SK-N-MC (cell line): ENCODE data around the gene WARS2.

ENCODE experiments used
- DNase-seq: peaks from one replicate; pipeline ENCODE4 v3.0.0-alpha.2; 2011; ENCODE audit warnings: low read depth, low spot score
- H3K27ac ChIP-seq: fragments of 200-600 bp; sonication (generic); 2 replicates; pipeline ENCODE4 v1.5.1; 2016; ENCODE audit warnings: mixed run types
- H3K36me3 ChIP-seq: fragments of 200-600 bp; sonication (generic); 2 replicates; pipeline ENCODE4 v1.6.1; 2017; ENCODE audit warnings: antibody characterized with exemption, low read length, mixed read lengths; ENCODE audit not compliant: insufficient read depth
- H3K4me3 ChIP-seq: fragments of 200-600 bp; sonication (generic); 2 replicates; pipeline ENCODE4 v1.5.1; 2016
- H3K9ac ChIP-seq: fragments of 200-600 bp; sonication (generic); 2 replicates; pipeline ENCODE4 v1.8.0; 2017; ENCODE audit warnings: mixed run types, mixed read lengths; ENCODE audit not compliant: insufficient read length
- H3K9me3 ChIP-seq: fragments of 200-600 bp; sonication (generic); 2 replicates; pipeline ENCODE4 v1.6.1; 2017; ENCODE audit warnings: low read depth, mild to moderate bottlenecking, antibody characterized with exemption, low read length, moderate library complexity, mixed read lengths
- EZH2 ChIP-seq: fragments of 200-600 bp; sonication (generic); IDR thresholded peaks from one replicate; pipeline ENCODE4 v1.6.1; 2017; ENCODE audit warnings: antibody characterized with exemption
- FOXP2 ChIP-seq: optimal IDR thresholded peaks from 2 replicates; pipeline ENCODE3; 2011; ENCODE audit warnings: mild to moderate bottlenecking, moderate library complexity; ENCODE audit not compliant: insufficient read depth; ENCODE audit errors: extremely low read length, control extremely low read depth
- POLR2AphosphoS5 ChIP-seq: IDR thresholded peaks from 2 replicates; pipeline ENCODE4 v1.6.1; 2012; ENCODE audit warnings: mild to moderate bottlenecking, low read depth, low read length, borderline replicate concordance

Gene WARS2

GRCh38 chr1:118992237-118992825 is 148.1 kb downstream of the WARS2 start:
- no peak overlapping the region for H3K4me3 ChIP-seq
- H3K9me3 ChIP-seq, result no peaks in the 10 kb centered on the region
- H3K9ac ChIP-seq, result no peak overlapping the region
- no peaks in the 10 kb centered on the region for H3K36me3 ChIP-seq
- no peak overlapping the region for H3K27ac ChIP-seq
- TF ChIP-seq POLR2AphosphoS5 (no peak), EZH2 (no peak), FOXP2 (no peak)
- DNase-seq, result no peak

GRCh38 chr1:118991448-118991847 is 149.0 kb downstream of the WARS2 start:
- no peak for TF ChIP-seq POLR2AphosphoS5
- no peak for TF ChIP-seq FOXP2
- TF ChIP-seq EZH2, result no peak
- Histone ChIP-seq H3K9ac (no peak overlapping the region), H3K36me3 (no peaks in the 10 kb centered on the region), H3K27ac (no peak overlapping the region), H3K4me3 (no peak overlapping the region), H3K9me3 (no peaks in the 10 kb centered on the region)
- no peak for DNase-seq

GRCh38 chr1:118990513-118991152 is 149.8 kb downstream of the WARS2 start:
- no peak overlapping the region for H3K4me3 ChIP-seq
- no peak overlapping the region for H3K27ac ChIP-seq
- no peaks in the 10 kb centered on the region for H3K36me3 ChIP-seq
- H3K9ac ChIP-seq, result no peak overlapping the region
- TF ChIP-seq EZH2 (no peak), POLR2AphosphoS5 (no peak), FOXP2 (no peak)
- DNase-seq, result no peak
- no peaks in the 10 kb centered on the region for H3K9me3 ChIP-seq

- Histone ChIP-seq H3K9ac (no peak overlapping the region), H3K4me3 (no peak overlapping the region), H3K36me3 (no peaks in the 10 kb centered on the region), H3K9me3 (no peaks in the 10 kb centered on the region), H3K27ac (no peak overlapping the region)
- TF ChIP-seq FOXP2 (no peak), POLR2AphosphoS5 (no peak), EZH2 (no peak)
- no peak for DNase-seq
These were observed 150.5 kb downstream of the WARS2 start for GRCh38 chr1:118989878-118990378.

GRCh38 chr1:118989006-118989815 is 151.2 kb downstream of the WARS2 start:
- H3K9me3 ChIP-seq, result no peaks in the 10 kb centered on the region
- no peak overlapping the region for H3K27ac ChIP-seq
- no peaks in the 10 kb centered on the region for H3K36me3 ChIP-seq
- TF ChIP-seq FOXP2 (no peak), POLR2AphosphoS5 (no peak), EZH2 (no peak)
- no peak for DNase-seq
- H3K4me3 ChIP-seq, result no peak overlapping the region
- H3K9ac ChIP-seq, result no peak overlapping the region

GRCh38 chr1:118988186-118989005 is 152.1 kb downstream of the WARS2 start, which contains the start of gene TBX15:
Gene TBX15 (minus strand): TSS chr1:118988343. CDS start chr1:118987795, 548 bp downstream.
- peak within 1 kb of the TSS; percentile 79 for H3K4me3 ChIP-seq
- H3K27ac ChIP-seq, result no peak within 1 kb of the TSS
- H3K9ac ChIP-seq, result no peak within 1 kb of the TSS
- H3K36me3 ChIP-seq, result no peaks in the 10 kb centered on the region
- TF ChIP-seq FOXP2 (no peak), POLR2AphosphoS5 (no peak), EZH2 (no peak)
- H3K9me3 ChIP-seq, result no peaks in the 10 kb centered on the region
- DNase-seq, result no peak

GRCh38 chr1:118987468-118988185 is 152.8 kb downstream of the WARS2 start:
- peak overlapping the region; percentile 79 for H3K4me3 ChIP-seq
- no peaks in the 10 kb centered on the region for H3K36me3 ChIP-seq
- no peak overlapping the region for H3K9ac ChIP-seq
- H3K9me3 ChIP-seq, result no peaks in the 10 kb centered on the region
- TF ChIP-seq FOXP2 (no peak), POLR2AphosphoS5 (no peak), EZH2 (no peak)
- no peak for DNase-seq
- no peak overlapping the region for H3K27ac ChIP-seq
